SK-N-SH treated with all-trans-retinoic acid at 6 μM for 48 hours (cell line): ENCODE results near the gene DRAM1.

Source experiments
- ATAC-seq: fragments of 200-7000 bp; cut with Tn5 transposase; 3 replicates; pipeline ENCODE4 v1.9.1; 2020; ENCODE audit warnings: mild to moderate bottlenecking, moderate library complexity
- ARNTL ChIP-seq: fragments of 450-650 bp; formaldehyde crosslinking; IDR thresholded peaks from 2 replicates; pipeline ENCODE4 v1.5.0; 2020; ENCODE audit warnings: low read depth, mild to moderate bottlenecking, moderate library complexity, borderline replicate concordance
- BACH2 ChIP-seq: fragments of 250-450 bp; sonication (Bioruptor Pico); IDR thresholded peaks from 2 replicates; pipeline ENCODE4 v1.9.0; 2021; ENCODE audit warnings: mild to moderate bottlenecking, borderline replicate concordance
- CSDC2 ChIP-seq: fragments of 250-450 bp; sonication (Bioruptor Pico); IDR thresholded peaks from 2 replicates; pipeline ENCODE4 v1.5.0; 2020; ENCODE audit warnings: mild to moderate bottlenecking, moderate library complexity
- CSRNP3 ChIP-seq: fragments of 250-450 bp; sonication (Bioruptor Pico); IDR thresholded peaks from 2 replicates; pipeline ENCODE4 v1.5.1; 2021; ENCODE audit warnings: mild to moderate bottlenecking, moderate library complexity
- ESRRG ChIP-seq: fragments of 250-450 bp; sonication (Bioruptor Pico); IDR thresholded peaks from 2 replicates; pipeline ENCODE4 v1.6.1; 2021; ENCODE audit warnings: mild to moderate bottlenecking
- GLIS3 ChIP-seq: fragments of 250-450 bp; sonication (Bioruptor Pico); IDR thresholded peaks from 2 replicates; pipeline ENCODE4 v1.5.0; 2020; ENCODE audit warnings: mild to moderate bottlenecking, moderate library complexity
- ISL1 ChIP-seq: fragments of 250-450 bp; sonication (Bioruptor Pico); IDR thresholded peaks from 2 replicates; pipeline ENCODE4 v2.1.2; 2022; ENCODE audit warnings: mild to moderate bottlenecking, moderate library complexity
- OSR1 ChIP-seq: fragments of 250-450 bp; sonication (Bioruptor Pico); IDR thresholded peaks from 2 replicates; pipeline ENCODE4 v1.8.0; 2022; ENCODE audit warnings: moderate library complexity, mild to moderate bottlenecking, inconsistent platforms
- POU6F1 ChIP-seq: fragments of 250-450 bp; sonication (Bioruptor Pico); IDR thresholded peaks from 2 replicates; pipeline ENCODE4 v1.8.0; 2021; ENCODE audit warnings: low read depth, mild to moderate bottlenecking, moderate library complexity, borderline replicate concordance
- PPARA ChIP-seq: fragments of 250-450 bp; sonication (Bioruptor Pico); IDR thresholded peaks from 2 replicates; pipeline ENCODE4 v1.5.0; 2020; ENCODE audit warnings: mild to moderate bottlenecking, borderline replicate concordance
- RARB ChIP-seq: fragments of 250-450 bp; sonication (Bioruptor Pico); IDR thresholded peaks from 2 replicates; pipeline ENCODE4 v1.8.0; 2021; ENCODE audit warnings: mild to moderate bottlenecking, moderate library complexity
- SNAI2 ChIP-seq: fragments of 250-450 bp; sonication (Bioruptor Pico); IDR thresholded peaks from 2 replicates; pipeline ENCODE4 v1.5.0; 2020; ENCODE audit warnings: mild to moderate bottlenecking, moderate library complexity
- TCF4 ChIP-seq: fragments of 250-450 bp; sonication (Bioruptor Pico); IDR thresholded peaks from 2 replicates; pipeline ENCODE4 v1.8.0; 2021; ENCODE audit warnings: mild to moderate bottlenecking, moderate library complexity, borderline replicate concordance
- TOX ChIP-seq: fragments of 250-450 bp; sonication (Bioruptor Pico); IDR thresholded peaks from 2 replicates; pipeline ENCODE4 v1.8.0; 2021; ENCODE audit warnings: mild to moderate bottlenecking, moderate library complexity, borderline replicate concordance
- ZC3H10 ChIP-seq: fragments of 250-450 bp; sonication (Bioruptor Pico); IDR thresholded peaks from 2 replicates; pipeline ENCODE4 v1.5.1; 2021; ENCODE audit warnings: mild to moderate bottlenecking, moderate library complexity
- ZFP3 ChIP-seq: fragments of 250-450 bp; sonication (Bioruptor Pico); IDR thresholded peaks from 2 replicates; pipeline ENCODE4 v1.5.0; 2020; ENCODE audit warnings: mild to moderate bottlenecking, moderate library complexity
- ZFP30 ChIP-seq: fragments of 450-650 bp; formaldehyde crosslinking; IDR thresholded peaks from 2 replicates; pipeline ENCODE4 v1.5.0; 2022; ENCODE audit warnings: mild to moderate bottlenecking, moderate library complexity
- ZNF565 ChIP-seq: fragments of 450-650 bp; formaldehyde crosslinking; conservative IDR thresholded peaks from 2 replicates; pipeline ENCODE4 v1.5.0; 2020; ENCODE audit warnings: low read depth, mild to moderate bottlenecking, moderate library complexity
- ZNF70 ChIP-seq: fragments of 450-650 bp; formaldehyde crosslinking; IDR thresholded peaks from 2 replicates; pipeline ENCODE4 v1.5.0; 2020; ENCODE audit warnings: mild to moderate bottlenecking, moderate library complexity
- ZNF8 ChIP-seq: fragments of 450-650 bp; formaldehyde crosslinking; IDR thresholded peaks from 2 replicates; pipeline ENCODE4 v1.5.0; 2020; ENCODE audit warnings: mild to moderate bottlenecking, moderate library complexity
- TF ChIP-seq, protein P1 (sequence below): fragments of 250-450 bp; sonication (Bioruptor Pico); IDR thresholded peaks from 2 replicates; pipeline ENCODE4 v1.5.1; 2020; ENCODE audit warnings: low read depth, mild to moderate bottlenecking, moderate library complexity
- TF ChIP-seq, protein P2 (sequence below): fragments of 250-450 bp; sonication (Bioruptor Pico); IDR thresholded peaks from 2 replicates; pipeline ENCODE4 v1.8.0; 2020; ENCODE audit warnings: mild to moderate bottlenecking, moderate library complexity, borderline replicate concordance
- TF ChIP-seq, protein P3 (sequence below): fragments of 250-450 bp; sonication (Bioruptor Pico); IDR thresholded peaks from 2 replicates; pipeline ENCODE4 v1.5.0; 2020; ENCODE audit warnings: mild to moderate bottlenecking, moderate library complexity

The DRAM1 gene

GRCh38 chr12:101847325-101847724 is 30.1 kb upstream of the DRAM1 start:
- no peak for TF ChIP-seq CSDC2 (CRISPR knock-in tag)
- no peak for TF ChIP-seq ZFP3 (CRISPR knock-in tag)
- no peak for TF ChIP-seq ZC3H10 (CRISPR knock-in tag)
- no peak for TF ChIP-seq SNAI2 (CRISPR knock-in tag)
- TF ChIP-seq ZNF8 (CRISPR knock-in tag) = no peak
- no peak for TF ChIP-seq PPARA
- TF ChIP-seq, protein P1, sequence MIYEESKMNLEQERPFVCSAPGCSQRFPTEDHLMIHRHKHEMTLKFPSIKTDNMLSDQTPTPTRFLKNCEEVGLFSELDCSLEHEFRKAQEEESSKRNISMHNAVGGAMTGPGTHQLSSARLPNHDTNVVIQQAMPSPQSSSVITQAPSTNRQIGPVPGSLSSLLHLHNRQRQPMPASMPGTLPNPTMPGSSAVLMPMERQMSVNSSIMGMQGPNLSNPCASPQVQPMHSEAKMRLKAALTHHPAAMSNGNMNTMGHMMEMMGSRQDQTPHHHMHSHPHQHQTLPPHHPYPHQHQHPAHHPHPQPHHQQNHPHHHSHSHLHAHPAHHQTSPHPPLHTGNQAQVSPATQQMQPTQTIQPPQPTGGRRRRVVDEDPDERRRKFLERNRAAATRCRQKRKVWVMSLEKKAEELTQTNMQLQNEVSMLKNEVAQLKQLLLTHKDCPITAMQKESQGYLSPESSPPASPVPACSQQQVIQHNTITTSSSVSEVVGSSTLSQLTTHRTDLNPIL = no peak
- TF ChIP-seq TCF4 (CRISPR knock-in tag) = no peak
- no peak for TF ChIP-seq POU6F1 (CRISPR knock-in tag)
- no peak for TF ChIP-seq ZNF70 (CRISPR knock-in tag)
- no peak for TF ChIP-seq ZFP30 (CRISPR knock-in tag)
- no peak for TF ChIP-seq ARNTL
- TF ChIP-seq, protein P2, sequence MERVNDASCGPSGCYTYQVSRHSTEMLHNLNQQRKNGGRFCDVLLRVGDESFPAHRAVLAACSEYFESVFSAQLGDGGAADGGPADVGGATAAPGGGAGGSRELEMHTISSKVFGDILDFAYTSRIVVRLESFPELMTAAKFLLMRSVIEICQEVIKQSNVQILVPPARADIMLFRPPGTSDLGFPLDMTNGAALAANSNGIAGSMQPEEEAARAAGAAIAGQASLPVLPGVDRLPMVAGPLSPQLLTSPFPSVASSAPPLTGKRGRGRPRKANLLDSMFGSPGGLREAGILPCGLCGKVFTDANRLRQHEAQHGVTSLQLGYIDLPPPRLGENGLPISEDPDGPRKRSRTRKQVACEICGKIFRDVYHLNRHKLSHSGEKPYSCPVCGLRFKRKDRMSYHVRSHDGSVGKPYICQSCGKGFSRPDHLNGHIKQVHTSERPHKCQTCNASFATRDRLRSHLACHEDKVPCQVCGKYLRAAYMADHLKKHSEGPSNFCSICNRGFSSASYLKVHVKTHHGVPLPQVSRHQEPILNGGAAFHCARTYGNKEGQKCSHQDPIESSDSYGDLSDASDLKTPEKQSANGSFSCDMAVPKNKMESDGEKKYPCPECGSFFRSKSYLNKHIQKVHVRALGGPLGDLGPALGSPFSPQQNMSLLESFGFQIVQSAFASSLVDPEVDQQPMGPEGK (CRISPR knock-in tag) = no peak
- TF ChIP-seq BACH2 = no peak
- TF ChIP-seq GLIS3 (CRISPR knock-in tag) = no peak
- no peak for ATAC-seq

DNA sequence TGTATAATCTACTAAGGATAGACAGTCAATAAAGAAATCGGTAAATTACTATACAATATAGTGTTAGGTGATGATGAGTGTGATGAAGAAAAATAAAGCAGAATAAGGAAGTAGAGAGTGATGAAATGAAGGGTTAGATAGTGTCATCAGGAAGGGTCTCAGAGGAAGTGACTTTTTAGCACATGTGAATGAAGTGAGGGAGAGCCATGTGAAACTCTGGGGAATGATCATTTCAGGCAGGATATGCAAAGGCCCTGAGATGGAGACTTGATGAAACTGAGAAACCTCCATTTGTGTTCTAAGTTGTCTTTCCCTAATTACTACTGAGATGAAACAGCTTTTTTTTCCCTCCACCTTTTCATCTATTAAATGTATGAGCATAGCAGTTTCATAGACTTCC is 27.2 kb upstream of the DRAM1 start:
- TF ChIP-seq, protein P1 = no peak
- TF ChIP-seq CSRNP3 (CRISPR knock-in tag) = no peak
- TF ChIP-seq ESRRG (CRISPR knock-in tag) = no peak
- no peak for TF ChIP-seq ZNF8 (CRISPR knock-in tag)
- TF ChIP-seq ISL1 (CRISPR knock-in tag) = no peak
- no peak for TF ChIP-seq ZFP3 (CRISPR knock-in tag)
- no peak for TF ChIP-seq SNAI2 (CRISPR knock-in tag)
- TF ChIP-seq ZNF565 (CRISPR knock-in tag) = no peak
- no peak for TF ChIP-seq PPARA
- no peak for ATAC-seq

DNA sequence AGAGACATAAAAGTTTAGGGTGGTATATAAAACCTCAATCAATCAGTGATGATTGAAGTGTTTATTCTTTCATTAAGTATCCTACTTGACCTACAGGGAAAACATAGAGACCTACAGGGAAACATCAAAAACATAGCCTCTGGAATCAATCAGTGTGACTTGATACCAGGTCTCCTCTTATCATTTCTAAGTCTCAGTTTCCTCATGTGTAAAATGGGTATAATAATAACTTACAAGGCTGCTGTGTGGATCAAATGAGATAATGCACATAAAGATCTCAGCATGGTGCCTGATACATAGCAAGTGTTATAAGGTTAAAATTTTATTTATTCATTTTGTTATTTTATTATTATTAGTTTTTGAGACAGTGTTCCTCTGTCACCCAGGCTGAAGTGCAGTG is 24.4 kb upstream of the DRAM1 start:
- TF ChIP-seq CSDC2 (CRISPR knock-in tag) (no peak), ZNF565 (CRISPR knock-in tag) (no peak), ZFP3 (CRISPR knock-in tag) (no peak), GLIS3 (CRISPR knock-in tag) (no peak), ZNF8 (CRISPR knock-in tag) (no peak), ZNF70 (CRISPR knock-in tag) (no peak), ZFP30 (CRISPR knock-in tag) (no peak), SNAI2 (CRISPR knock-in tag) (no peak), TOX (no peak), TCF4 (CRISPR knock-in tag) (no peak), BACH2 (no peak), RARB (CRISPR knock-in tag) (no peak), ISL1 (CRISPR knock-in tag) (no peak), OSR1 (no peak), PPARA (no peak), ZC3H10 (CRISPR knock-in tag) (no peak)
- TF ChIP-seq, protein P3, sequence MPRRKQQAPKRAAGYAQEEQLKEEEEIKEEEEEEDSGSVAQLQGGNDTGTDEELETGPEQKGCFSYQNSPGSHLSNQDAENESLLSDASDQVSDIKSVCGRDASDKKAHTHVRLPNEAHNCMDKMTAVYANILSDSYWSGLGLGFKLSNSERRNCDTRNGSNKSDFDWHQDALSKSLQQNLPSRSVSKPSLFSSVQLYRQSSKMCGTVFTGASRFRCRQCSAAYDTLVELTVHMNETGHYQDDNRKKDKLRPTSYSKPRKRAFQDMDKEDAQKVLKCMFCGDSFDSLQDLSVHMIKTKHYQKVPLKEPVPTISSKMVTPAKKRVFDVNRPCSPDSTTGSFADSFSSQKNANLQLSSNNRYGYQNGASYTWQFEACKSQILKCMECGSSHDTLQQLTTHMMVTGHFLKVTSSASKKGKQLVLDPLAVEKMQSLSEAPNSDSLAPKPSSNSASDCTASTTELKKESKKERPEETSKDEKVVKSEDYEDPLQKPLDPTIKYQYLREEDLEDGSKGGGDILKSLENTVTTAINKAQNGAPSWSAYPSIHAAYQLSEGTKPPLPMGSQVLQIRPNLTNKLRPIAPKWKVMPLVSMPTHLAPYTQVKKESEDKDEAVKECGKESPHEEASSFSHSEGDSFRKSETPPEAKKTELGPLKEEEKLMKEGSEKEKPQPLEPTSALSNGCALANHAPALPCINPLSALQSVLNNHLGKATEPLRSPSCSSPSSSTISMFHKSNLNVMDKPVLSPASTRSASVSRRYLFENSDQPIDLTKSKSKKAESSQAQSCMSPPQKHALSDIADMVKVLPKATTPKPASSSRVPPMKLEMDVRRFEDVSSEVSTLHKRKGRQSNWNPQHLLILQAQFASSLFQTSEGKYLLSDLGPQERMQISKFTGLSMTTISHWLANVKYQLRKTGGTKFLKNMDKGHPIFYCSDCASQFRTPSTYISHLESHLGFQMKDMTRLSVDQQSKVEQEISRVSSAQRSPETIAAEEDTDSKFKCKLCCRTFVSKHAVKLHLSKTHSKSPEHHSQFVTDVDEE (CRISPR knock-in tag) = no peak
- TF ChIP-seq, protein P1 = no peak
- ATAC-seq = no peak
